HL-60/S4 treated with retinoic acid at 250 ng/mL for 4 days and 3 days (cell line): ENCODE measurements around the gene C5AR1.
"Not testable (repeated sequence)": the region's sequence is repeated elsewhere in the genome, so short reads cannot be mapped to it uniquely, and the experiment has no call there.

Experiments
- in situ Hi-C: fragments of 300-500 bp; cut with MboI; formaldehyde crosslinking; loops from 2 replicates; pipeline ENCODE4 v1.7.0; 2022; ENCODE audit warnings: low sequenced_read_pairs

Gene C5AR1

GRCh38 chr19:47358936-47359335, 49.3 kb downstream of the C5AR1 start:
- in situ Hi-C loops = no loop called here

- in situ Hi-C loops = no loop called here
Observed at GRCh38 chr19:47362321-47362720, 52.7 kb downstream of the C5AR1 start.

- in situ Hi-C loops = no loop called here
Observed at GRCh38 chr19:47363758-47364531, 54.3 kb downstream of the C5AR1 start.

DNA sequence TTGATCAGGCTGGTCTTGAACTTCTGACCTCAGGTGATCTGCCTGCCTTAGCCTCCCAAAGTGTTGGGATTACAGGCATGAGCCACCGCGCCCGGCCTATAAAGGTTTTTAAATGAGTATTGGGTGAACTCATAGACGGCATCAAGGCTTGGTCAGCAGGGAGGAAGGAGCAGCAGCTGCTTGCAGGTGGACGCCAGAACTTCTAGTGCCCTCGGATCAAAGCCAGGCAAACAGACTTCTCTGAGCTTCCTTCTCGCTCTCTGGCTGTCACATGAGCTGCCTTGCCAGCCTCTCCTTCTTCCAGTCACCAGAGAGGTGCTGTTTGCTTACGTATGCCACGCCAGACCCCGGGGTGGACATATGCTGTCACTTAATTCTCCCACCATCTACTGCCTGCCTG, 55.8 kb downstream of the C5AR1 start:
- in situ Hi-C loops = not testable (repeated sequence)

- in situ Hi-C loops = no loop called here
Observed at GRCh38 chr19:47370045-47370611, 60.5 kb downstream of the C5AR1 start.

GRCh38 chr19:47371261-47371660, 61.6 kb downstream of the C5AR1 start:
- in situ Hi-C loops = no loop called here
